IPS-15b (cell line): ENCODE data around the gene SF3A1.

Source experiments
- H3K27me3 ChIP-seq: one replicate; pipeline ENCODE4 v1.6.1; 2013; ENCODE audit warnings: low read length; ENCODE audit not compliant: control insufficient read depth, insufficient read depth
- H3K36me3 ChIP-seq: one replicate; pipeline ENCODE4 v1.6.1; 2013; ENCODE audit warnings: low read length; ENCODE audit not compliant: control insufficient read depth, insufficient read depth
- H3K4me1 ChIP-seq: one replicate; pipeline ENCODE4 v1.6.1; 2013; ENCODE audit warnings: mild to moderate bottlenecking, low read length; ENCODE audit not compliant: control insufficient read depth, insufficient read depth
- H3K4me3 ChIP-seq: one replicate; pipeline ENCODE4 v1.5.1; 2013; ENCODE audit warnings: low read depth, low read length
- H3K9ac ChIP-seq: one replicate; pipeline ENCODE4 v1.6.1; 2013; ENCODE audit warnings: low read depth, mild to moderate bottlenecking, low read length
- H3K9me3 ChIP-seq: one replicate; pipeline ENCODE4 v1.6.1; 2013; ENCODE audit warnings: mild to moderate bottlenecking, low read length; ENCODE audit not compliant: control insufficient read depth, insufficient read depth

Gene SF3A1

GRCh38 chr22:30362651-30363281 lies 6.1 kb upstream of the SF3A1 start:
- H3K27me3 ChIP-seq, result no peaks in the 10 kb centered on the region
- peaks cover 12% of the 10 kb centered on the region for H3K4me1 ChIP-seq
- H3K9ac ChIP-seq, result no peak overlapping the region
- no peak overlapping the region for H3K4me3 ChIP-seq
- peaks cover 10% of the 10 kb centered on the region for H3K36me3 ChIP-seq
- H3K9me3 ChIP-seq, result no peaks in the 10 kb centered on the region

DNA sequence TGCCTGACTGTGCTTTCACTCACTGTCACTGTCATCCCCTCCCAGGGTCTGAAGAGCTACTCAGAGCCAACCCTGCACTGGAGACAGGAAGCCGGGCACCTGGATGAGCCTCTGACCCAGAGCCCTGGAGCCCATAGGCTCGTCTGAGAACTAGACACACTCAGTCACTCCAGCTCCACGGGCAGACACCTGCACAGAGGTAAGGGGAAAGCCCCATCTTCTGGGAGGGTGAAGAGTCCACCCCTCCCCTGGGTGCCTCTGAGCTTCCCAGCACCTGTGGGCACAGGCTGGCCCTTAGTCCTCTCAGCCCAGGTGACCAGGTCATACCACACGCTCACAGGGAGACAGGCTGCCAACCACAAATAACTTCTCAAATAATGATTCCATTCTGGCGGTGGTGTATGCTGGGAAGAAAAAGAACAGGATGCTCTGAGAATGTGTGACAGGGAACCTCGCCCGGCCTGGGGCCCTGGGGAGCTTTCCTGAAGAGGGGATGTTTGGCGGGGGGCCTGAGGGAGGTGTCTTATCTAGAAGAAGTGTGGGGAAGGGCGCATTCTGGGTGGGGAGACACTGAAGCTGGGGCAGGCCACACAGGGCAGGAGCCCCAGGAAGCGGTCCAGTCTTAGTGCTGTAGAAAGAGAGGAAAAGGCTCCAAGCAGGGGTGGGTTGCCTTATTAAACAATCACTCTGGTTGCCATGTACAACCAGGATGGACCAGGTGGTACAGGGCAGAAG lies 5.4 kb upstream of the SF3A1 start:
- no peaks in the 10 kb centered on the region for H3K27me3 ChIP-seq
- no peak overlapping the region for H3K9ac ChIP-seq
- H3K4me1 ChIP-seq, result peaks cover 12% of the 10 kb centered on the region
- H3K9me3 ChIP-seq, result no peaks in the 10 kb centered on the region
- H3K4me3 ChIP-seq, result no peak overlapping the region
- peaks cover 10% of the 10 kb centered on the region for H3K36me3 ChIP-seq

- Histone ChIP-seq H3K4me3 (peak overlapping the region; percentile 93), H3K9ac (no peak overlapping the region)
Measured at GRCh38 chr22:30358541-30358940, 1.8 kb upstream of the SF3A1 start.

GRCh38 chr22:30357650-30358215 lies 1.0 kb upstream of the SF3A1 start:
- H3K36me3 ChIP-seq, result peaks cover 1% of the 10 kb centered on the region
- peak overlapping the region; percentile 94 for H3K9ac ChIP-seq
- H3K27me3 ChIP-seq, result no peaks in the 10 kb centered on the region
- peaks cover 8% of the 10 kb centered on the region for H3K4me1 ChIP-seq
- H3K4me3 ChIP-seq, result peak overlapping the region; percentile 93
- H3K9me3 ChIP-seq, result no peaks in the 10 kb centered on the region

More at GRCh38 chr22:30358541-30358940, 1.8 kb upstream of the SF3A1 start:
- Histone ChIP-seq H3K36me3 (no peaks in the 10 kb centered on the region), H3K27me3 (no peaks in the 10 kb centered on the region), H3K4me1 (peaks cover 12% of the 10 kb centered on the region), H3K9me3 (no peaks in the 10 kb centered on the region)

- H3K27me3 ChIP-seq, result no peaks in the 10 kb centered on the region
- H3K9me3 ChIP-seq, result no peaks in the 10 kb centered on the region
- peaks cover 4% of the 10 kb centered on the region for H3K4me1 ChIP-seq
- H3K9ac ChIP-seq, result peak overlapping the region; percentile 94
- H3K36me3 ChIP-seq, result peaks cover 6% of the 10 kb centered on the region
- peak overlapping the region; percentile 93 for H3K4me3 ChIP-seq
Measured at GRCh38 chr22:30357236-30357570, 509 bp upstream of the SF3A1 start.

- no peak overlapping the region for H3K9ac ChIP-seq
- H3K27me3 ChIP-seq, result no peaks in the 10 kb centered on the region
- H3K4me3 ChIP-seq, result no peak overlapping the region
- peaks cover 4% of the 10 kb centered on the region for H3K4me1 ChIP-seq
- H3K9me3 ChIP-seq, result no peaks in the 10 kb centered on the region
- H3K36me3 ChIP-seq, result peaks cover 17% of the 10 kb centered on the region
Measured at GRCh38 chr22:30354644-30355043, 2.0 kb downstream of the SF3A1 start.

DNA sequence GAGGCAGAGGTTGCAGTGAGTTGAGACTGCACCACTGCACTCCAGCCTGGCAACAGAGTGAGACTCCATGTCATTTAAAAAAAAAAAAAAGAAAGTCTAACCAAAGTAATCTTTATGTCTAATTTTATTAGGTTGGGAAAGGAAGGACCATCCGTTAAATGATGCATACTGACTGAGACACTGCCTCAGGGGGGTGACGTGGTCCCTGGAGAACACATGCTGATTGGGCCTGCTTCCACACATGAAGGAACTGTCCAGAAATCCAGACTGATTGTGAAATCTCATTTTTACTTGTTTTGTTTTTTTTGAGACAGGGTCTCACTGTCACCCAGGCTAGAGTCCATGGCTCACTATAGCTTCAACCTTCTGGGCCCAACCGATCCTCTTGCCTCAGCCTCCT lies 5.5 kb downstream of the SF3A1 start:
- Histone ChIP-seq H3K9ac (no peak overlapping the region), H3K27me3 (no peaks in the 10 kb centered on the region), H3K4me3 (no peak overlapping the region), H3K4me1 (no peaks in the 10 kb centered on the region), H3K36me3 (peaks cover 29% of the 10 kb centered on the region), H3K9me3 (no peaks in the 10 kb centered on the region)

DNA sequence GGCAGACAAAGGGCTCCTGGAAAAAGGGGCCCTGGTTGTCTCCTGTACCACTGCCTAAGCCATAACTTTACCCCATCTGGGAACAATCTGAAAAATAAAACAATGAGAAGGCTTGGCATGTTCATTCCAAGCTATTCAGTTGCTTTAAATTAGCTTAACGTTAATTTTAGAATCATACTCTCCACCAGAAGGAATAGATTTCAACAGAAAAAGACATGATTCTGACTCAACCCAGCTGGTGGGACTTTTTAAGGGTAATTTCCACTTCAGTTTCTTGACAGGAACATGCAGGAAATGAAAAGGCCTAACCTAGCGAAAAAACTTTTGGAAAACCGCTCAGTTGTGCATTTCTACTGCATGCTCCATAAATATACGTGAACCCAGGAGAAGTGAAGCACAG lies 7.9 kb downstream of the SF3A1 start:
- Histone ChIP-seq H3K27me3 (no peaks in the 10 kb centered on the region), H3K9ac (no peak overlapping the region), H3K4me1 (no peaks in the 10 kb centered on the region), H3K4me3 (no peak overlapping the region), H3K9me3 (no peaks in the 10 kb centered on the region), H3K36me3 (peaks cover 54% of the 10 kb centered on the region)

- Histone ChIP-seq H3K4me1 (no peaks in the 10 kb centered on the region), H3K4me3 (no peak overlapping the region), H3K27me3 (no peaks in the 10 kb centered on the region), H3K9me3 (no peaks in the 10 kb centered on the region), H3K36me3 (peaks cover 56% of the 10 kb centered on the region), H3K9ac (no peak overlapping the region)
Measured at GRCh38 chr22:30348404-30348803, 8.3 kb downstream of the SF3A1 start.

GRCh38 chr22:30347255-30347892 lies 9.3 kb downstream of the SF3A1 start:
- Histone ChIP-seq H3K4me1 (no peaks in the 10 kb centered on the region), H3K9ac (no peak overlapping the region), H3K36me3 (peaks cover 58% of the 10 kb centered on the region), H3K27me3 (no peaks in the 10 kb centered on the region), H3K9me3 (no peaks in the 10 kb centered on the region), H3K4me3 (no peak overlapping the region)

DNA sequence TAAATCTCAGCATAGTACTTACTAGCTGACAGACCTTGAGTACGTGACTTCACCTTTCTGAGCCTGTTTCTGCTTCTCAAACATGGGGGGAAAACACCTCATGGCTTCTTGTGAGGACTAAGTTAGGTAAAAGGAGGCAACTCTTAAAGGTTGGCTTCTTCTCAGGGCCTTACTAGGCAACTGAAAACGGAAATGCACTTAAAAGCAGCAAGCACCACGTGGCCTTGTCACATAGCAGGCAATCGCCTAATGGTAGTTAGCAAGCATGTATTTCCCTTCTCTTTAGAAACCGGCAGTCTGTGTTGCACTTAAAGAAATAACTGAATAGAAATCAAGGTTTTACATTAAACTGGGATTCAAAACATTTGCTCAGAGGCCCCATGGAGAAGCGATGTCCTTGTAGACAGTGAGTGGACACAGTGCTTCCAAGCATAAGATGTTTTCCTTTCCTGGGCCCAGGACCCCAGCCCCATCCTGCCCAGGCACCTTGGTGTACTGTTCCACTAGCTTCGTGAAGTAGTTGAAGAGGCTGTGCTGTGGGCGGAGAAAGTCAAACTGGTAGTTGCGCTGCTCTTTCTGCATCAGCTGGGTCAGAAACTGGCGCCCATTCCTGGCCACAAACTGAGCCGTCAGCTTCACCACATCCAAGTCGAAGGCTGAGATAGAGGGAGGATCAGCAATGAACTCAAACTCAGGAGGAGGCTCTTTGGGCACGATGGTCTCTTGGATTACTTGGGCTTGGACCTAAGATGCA lies 12.1 kb downstream of the SF3A1 start:
- no peaks in the 10 kb centered on the region for H3K4me1 ChIP-seq

More for the DNA sequence above, 12.1 kb downstream of the SF3A1 start:
- Histone ChIP-seq H3K4me3 (no peak overlapping the region), H3K27me3 (no peaks in the 10 kb centered on the region), H3K9me3 (no peaks in the 10 kb centered on the region), H3K9ac (no peak overlapping the region), H3K36me3 (peaks cover 73% of the 10 kb centered on the region)
